ENCODE data around the gene IL26. TPM values are rescaled to one million over a fixed set of nuclear protein-coding genes. Genes with fewer than 3 reads are reported as not detected.

The IL26 gene
- total RNA-seq, 1 donor from 2014 or later, result not detected

GRCh38 chr12:68268967-68269366 is 43.4 kb upstream of the IL26 start:
- Histone ChIP-seq H3K36me3 (no peaks in the 10 kb centered on the region), H3K27ac (no peak overlapping the region), H3K4me1 (no peaks in the 10 kb centered on the region), H3K9me3 (no peaks in the 10 kb centered on the region), H3K4me3 (no peak overlapping the region), H3K27me3 (no peaks in the 10 kb centered on the region)
- ATAC-seq, result no peak
- no peak for DNase-seq
- TF ChIP-seq CTCF (IDR thresholded peaks at IDR 0.05), result no peak
- intact Hi-C loops (cut with DNase I), result no loop called here

GRCh38 chr12:68267892-68268396 is 42.3 kb upstream of the IL26 start:
- no peak overlapping the region for H3K27ac ChIP-seq
- no peaks in the 10 kb centered on the region for H3K9me3 ChIP-seq
- no peaks in the 10 kb centered on the region for H3K36me3 ChIP-seq
- no peak overlapping the region for H3K4me3 ChIP-seq
- intact Hi-C loops (cut with DNase I), result no loop called here
- H3K4me1 ChIP-seq, result no peaks in the 10 kb centered on the region
- ATAC-seq, result no peak
- no peak for TF ChIP-seq CTCF (IDR thresholded peaks at IDR 0.05)
- no peaks in the 10 kb centered on the region for H3K27me3 ChIP-seq
- no peak for DNase-seq

GRCh38 chr12:68264857-68265256 is 39.2 kb upstream of the IL26 start:
- H3K9me3 ChIP-seq, result no peaks in the 10 kb centered on the region
- intact Hi-C loops (cut with DNase I), result no loop called here
- H3K27ac ChIP-seq, result no peak overlapping the region
- TF ChIP-seq CTCF (IDR thresholded peaks at IDR 0.05), result no peak
- DNase-seq (no peak), ATAC-seq (no peak)
- H3K27me3 ChIP-seq, result peaks cover 3% of the 10 kb centered on the region
- no peak overlapping the region for H3K4me3 ChIP-seq
- no peaks in the 10 kb centered on the region for H3K36me3 ChIP-seq
- no peaks in the 10 kb centered on the region for H3K4me1 ChIP-seq

GRCh38 chr12:68264158-68264855 is 38.7 kb upstream of the IL26 start:
- peak; percentile 83 for ATAC-seq
- TF ChIP-seq CTCF (IDR thresholded peaks at IDR 0.05), result no peak
- DNase-seq, result no peak
- no peak overlapping the region for H3K27ac ChIP-seq
- peaks cover 3% of the 10 kb centered on the region for H3K27me3 ChIP-seq
- H3K9me3 ChIP-seq, result no peaks in the 10 kb centered on the region
- no peaks in the 10 kb centered on the region for H3K36me3 ChIP-seq
- intact Hi-C loops (cut with DNase I), result no loop called here
- H3K4me3 ChIP-seq, result no peak overlapping the region
- H3K4me1 ChIP-seq, result no peaks in the 10 kb centered on the region

GRCh38 chr12:68263366-68263765 is 37.8 kb upstream of the IL26 start:
- intact Hi-C loops (cut with DNase I), result no loop called here
- Histone ChIP-seq H3K36me3 (no peaks in the 10 kb centered on the region), H3K4me3 (no peak overlapping the region), H3K27ac (no peak overlapping the region), H3K9me3 (no peaks in the 10 kb centered on the region), H3K27me3 (peaks cover 4% of the 10 kb centered on the region), H3K4me1 (no peaks in the 10 kb centered on the region)
- DNase-seq (no peak), ATAC-seq (no peak)
- TF ChIP-seq CTCF (IDR thresholded peaks at IDR 0.05), result no peak

Data from upper lobe of right lung (tissue), 1 donor.